Measurements from ENCODE around the gene CYP19A1. TPM values are rescaled to one million over a fixed set of nuclear protein-coding genes. Genes with fewer than 3 reads are reported as not detected.

The CYP19A1 gene
- total and polyA plus RNA-seq, 9 of the 15 experiments (the other 6 are each of a cell fraction or from before 2014, with no cell fraction given): 0.16 to 0.63 (median 0.47) TPM; not detected in 3

DNA sequence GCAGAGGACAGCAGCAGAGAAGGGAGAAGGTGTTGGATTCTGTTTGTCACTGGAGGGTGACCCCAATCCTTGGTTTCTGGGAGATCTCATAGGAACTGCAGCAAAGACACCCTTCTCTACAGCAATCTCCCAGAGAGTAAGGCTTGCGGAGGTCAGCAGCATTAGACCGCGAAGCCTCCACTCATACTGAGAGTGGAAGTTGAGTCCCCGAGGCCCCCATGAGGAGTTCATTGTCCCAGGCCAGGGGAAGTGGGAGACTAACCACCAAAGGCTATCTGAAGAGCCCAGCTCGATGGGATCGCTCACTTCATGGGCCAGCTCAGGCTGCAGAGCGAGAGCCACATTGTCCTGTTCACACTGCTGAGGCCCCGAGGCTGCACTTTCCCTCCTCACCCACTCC is 47.6 kb upstream of the CYP19A1 start:
- BruUV-seq (replicated peaks): no TSS peak
- no peak overlapping the region for H3K27ac ChIP-seq (ENCODE audit: extremely low read depth, low read depth, low read length)
- 1% methylated on average over 8 of the region's 8 CpGs for WGBS (ENCODE audit: insufficient coverage, low coverage, missing lambda C conversion rate)
- H2AFZ ChIP-seq (ENCODE audit: low read depth, low read length): no peak overlapping the region
- H3K9ac ChIP-seq (ENCODE audit: insufficient read depth in 1 of 2, low read depth in 2 of 2, low read length in 2 of 2): no peak overlapping the region
- ATAC-seq: no peak
- no peak for DNase-seq (ENCODE audit: extremely low read depth in 1 of 4, low spot score in 3 of 4)
- in situ Hi-C loops (cut with MboI): loop anchor here (5.0 kb wide), 1 partner anchor 224 kb away; no protein-coding TSS in a partner anchor
- ChIA-PET POLR2A (interaction anchor here (0.6 kb wide), 1 partner anchor 831 kb away, joined by 3 read pairs; no protein-coding TSS in a partner anchor), CTCF (ENCODE audit: low intra/inter-chr PET ratio) (no interaction called here)
- no peak overlapping the region for H3K4me2 ChIP-seq (ENCODE audit: insufficient read depth, low read length)
- H3K9me1 ChIP-seq (ENCODE audit: control insufficient read depth, insufficient read depth, low read length): no peaks in the 10 kb centered on the region
- no peaks in the 10 kb centered on the region; a peak in 1 of 5 replicates for H3K4me1 ChIP-seq (replicated peaks in 1 of 2; ENCODE audit: control insufficient read depth in 2 of 2, insufficient read depth in 2 of 2, low read length in 2 of 2)
- H3K4me3 ChIP-seq: no peak overlapping the region
- H3K79me2 ChIP-seq (ENCODE audit: control insufficient read depth, insufficient read depth, low read length): no peaks in the 10 kb centered on the region
- no peak for FAIRE-seq
- no peaks in the 10 kb centered on the region for H3K9me3 ChIP-seq (replicated peaks; ENCODE audit: control insufficient read depth, insufficient read depth, low read depth, low read length)
- no peaks in the 10 kb centered on the region for H3K36me3 ChIP-seq (ENCODE audit: control insufficient read depth, insufficient read depth, low read length)
- intact Hi-C loops (cut with micrococcal nuclease): no loop called here
- H4K20me1 ChIP-seq (replicated peaks; ENCODE audit: control insufficient read depth, insufficient read depth, low read length): no peaks in the 10 kb centered on the region
- TF ChIP-seq SP2 (IDR thresholded peaks at IDR 0.05; ENCODE audit: extremely low read depth, low read depth, low read length, poor library complexity, severe bottlenecking): no peak
- TF ChIP-seq, protein P1, sequence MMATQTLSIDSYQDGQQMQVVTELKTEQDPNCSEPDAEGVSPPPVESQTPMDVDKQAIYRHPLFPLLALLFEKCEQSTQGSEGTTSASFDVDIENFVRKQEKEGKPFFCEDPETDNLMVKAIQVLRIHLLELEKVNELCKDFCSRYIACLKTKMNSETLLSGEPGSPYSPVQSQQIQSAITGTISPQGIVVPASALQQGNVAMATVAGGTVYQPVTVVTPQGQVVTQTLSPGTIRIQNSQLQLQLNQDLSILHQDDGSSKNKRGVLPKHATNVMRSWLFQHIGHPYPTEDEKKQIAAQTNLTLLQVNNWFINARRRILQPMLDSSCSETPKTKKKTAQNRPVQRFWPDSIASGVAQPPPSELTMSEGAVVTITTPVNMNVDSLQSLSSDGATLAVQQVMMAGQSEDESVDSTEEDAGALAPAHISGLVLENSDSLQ (IDR thresholded peaks at IDR 0.05): no peak
- no peak for TF ChIP-seq SPI1 (IDR thresholded peaks at IDR 0.05; ENCODE audit: borderline replicate concordance, low read depth, low read length)
- TF ChIP-seq, protein P2, sequence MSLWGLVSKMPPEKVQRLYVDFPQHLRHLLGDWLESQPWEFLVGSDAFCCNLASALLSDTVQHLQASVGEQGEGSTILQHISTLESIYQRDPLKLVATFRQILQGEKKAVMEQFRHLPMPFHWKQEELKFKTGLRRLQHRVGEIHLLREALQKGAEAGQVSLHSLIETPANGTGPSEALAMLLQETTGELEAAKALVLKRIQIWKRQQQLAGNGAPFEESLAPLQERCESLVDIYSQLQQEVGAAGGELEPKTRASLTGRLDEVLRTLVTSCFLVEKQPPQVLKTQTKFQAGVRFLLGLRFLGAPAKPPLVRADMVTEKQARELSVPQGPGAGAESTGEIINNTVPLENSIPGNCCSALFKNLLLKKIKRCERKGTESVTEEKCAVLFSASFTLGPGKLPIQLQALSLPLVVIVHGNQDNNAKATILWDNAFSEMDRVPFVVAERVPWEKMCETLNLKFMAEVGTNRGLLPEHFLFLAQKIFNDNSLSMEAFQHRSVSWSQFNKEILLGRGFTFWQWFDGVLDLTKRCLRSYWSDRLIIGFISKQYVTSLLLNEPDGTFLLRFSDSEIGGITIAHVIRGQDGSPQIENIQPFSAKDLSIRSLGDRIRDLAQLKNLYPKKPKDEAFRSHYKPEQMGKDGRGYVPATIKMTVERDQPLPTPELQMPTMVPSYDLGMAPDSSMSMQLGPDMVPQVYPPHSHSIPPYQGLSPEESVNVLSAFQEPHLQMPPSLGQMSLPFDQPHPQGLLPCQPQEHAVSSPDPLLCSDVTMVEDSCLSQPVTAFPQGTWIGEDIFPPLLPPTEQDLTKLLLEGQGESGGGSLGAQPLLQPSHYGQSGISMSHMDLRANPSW (CRISPR knock-in tag; IDR thresholded peaks at IDR 0.05): no peak
- no peak for TF ChIP-seq FOXJ3 (CRISPR knock-in tag; IDR thresholded peaks at IDR 0.05)
- no peak for TF ChIP-seq KDM5B (IDR thresholded peaks at IDR 0.05; ENCODE audit: insufficient replicate concordance, low read depth, low read length)
- no peak for TF ChIP-seq DACH1 (IDR thresholded peaks at IDR 0.05; ENCODE audit: partially characterized antibody)
- no peak for TF ChIP-seq HMGN3 (IDR thresholded peaks at IDR 0.05; ENCODE audit: borderline replicate concordance, extremely low read depth, insufficient read length, low read depth, low read length)
- TF ChIP-seq, protein P3, sequence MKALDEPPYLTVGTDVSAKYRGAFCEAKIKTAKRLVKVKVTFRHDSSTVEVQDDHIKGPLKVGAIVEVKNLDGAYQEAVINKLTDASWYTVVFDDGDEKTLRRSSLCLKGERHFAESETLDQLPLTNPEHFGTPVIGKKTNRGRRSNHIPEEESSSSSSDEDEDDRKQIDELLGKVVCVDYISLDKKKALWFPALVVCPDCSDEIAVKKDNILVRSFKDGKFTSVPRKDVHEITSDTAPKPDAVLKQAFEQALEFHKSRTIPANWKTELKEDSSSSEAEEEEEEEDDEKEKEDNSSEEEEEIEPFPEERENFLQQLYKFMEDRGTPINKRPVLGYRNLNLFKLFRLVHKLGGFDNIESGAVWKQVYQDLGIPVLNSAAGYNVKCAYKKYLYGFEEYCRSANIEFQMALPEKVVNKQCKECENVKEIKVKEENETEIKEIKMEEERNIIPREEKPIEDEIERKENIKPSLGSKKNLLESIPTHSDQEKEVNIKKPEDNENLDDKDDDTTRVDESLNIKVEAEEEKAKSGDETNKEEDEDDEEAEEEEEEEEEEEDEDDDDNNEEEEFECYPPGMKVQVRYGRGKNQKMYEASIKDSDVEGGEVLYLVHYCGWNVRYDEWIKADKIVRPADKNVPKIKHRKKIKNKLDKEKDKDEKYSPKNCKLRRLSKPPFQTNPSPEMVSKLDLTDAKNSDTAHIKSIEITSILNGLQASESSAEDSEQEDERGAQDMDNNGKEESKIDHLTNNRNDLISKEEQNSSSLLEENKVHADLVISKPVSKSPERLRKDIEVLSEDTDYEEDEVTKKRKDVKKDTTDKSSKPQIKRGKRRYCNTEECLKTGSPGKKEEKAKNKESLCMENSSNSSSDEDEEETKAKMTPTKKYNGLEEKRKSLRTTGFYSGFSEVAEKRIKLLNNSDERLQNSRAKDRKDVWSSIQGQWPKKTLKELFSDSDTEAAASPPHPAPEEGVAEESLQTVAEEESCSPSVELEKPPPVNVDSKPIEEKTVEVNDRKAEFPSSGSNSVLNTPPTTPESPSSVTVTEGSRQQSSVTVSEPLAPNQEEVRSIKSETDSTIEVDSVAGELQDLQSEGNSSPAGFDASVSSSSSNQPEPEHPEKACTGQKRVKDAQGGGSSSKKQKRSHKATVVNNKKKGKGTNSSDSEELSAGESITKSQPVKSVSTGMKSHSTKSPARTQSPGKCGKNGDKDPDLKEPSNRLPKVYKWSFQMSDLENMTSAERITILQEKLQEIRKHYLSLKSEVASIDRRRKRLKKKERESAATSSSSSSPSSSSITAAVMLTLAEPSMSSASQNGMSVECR (CRISPR knock-in tag; IDR thresholded peaks at IDR 0.05): no peak
- no peak for TF ChIP-seq SAP30 (IDR thresholded peaks at IDR 0.05; ENCODE audit: borderline replicate concordance, insufficient read depth, low read depth, low read length, poor library complexity, severe bottlenecking)
- H3K27me3 ChIP-seq (ENCODE audit: control insufficient read depth in 2 of 2, insufficient read depth in 2 of 2, low read length in 2 of 2): peaks cover 16 to 44% of the 10 kb centered on the region in 2 experiments; a peak in 4 of 5 replicates

All from K562 (cell line).